ENCODE measurements around the gene PCNX2.

- TF ChIP-seq CTCF (optimal IDR thresholded peaks at IDR 0.05 in 1 of 3, IDR thresholded peaks at IDR 0.05 in 1 of 3, conservative IDR thresholded peaks at IDR 0.05 in 1 of 3; ENCODE audit: extremely low read depth in 1 of 3, insufficient read depth in 2 of 3, low read length in 3 of 3) (no peak), EZH2 (IDR thresholded peaks at IDR 0.05; ENCODE audit: low read length) (no peak)
Observed at GRCh38 chr1:233237647-233238046, 57.9 kb downstream of the PCNX2 start.
